CD14-positive monocyte (primary cell): ENCODE data around the gene VASN. TPM values are rescaled to one million over a fixed set of nuclear protein-coding genes. Genes with fewer than 3 reads are reported as not detected.
A peak's percentile ranks its signal among the peaks of the same experiment; 100 is the strongest.

Experiments
- DNase-seq, 3 donors: peaks; one replicate each; pipeline ENCODE4 v3.0.0-alpha.2; 2011 to 2022
- H2AFZ ChIP-seq: 2 replicates; pipeline ENCODE4 v1.6.0; 2012; ENCODE audit warnings: mild to moderate bottlenecking, low read depth, low read length, inconsistent platforms; ENCODE audit not compliant: insufficient read depth, poor library complexity, severe bottlenecking
- H3K27ac ChIP-seq, 2 donors: 1 replicate in 1 of 2; 2 replicates in 1 of 2; pipeline ENCODE4 v1.5.1; 2012 to 2013; ENCODE audit warnings: low read length in 2 of 2, control low read depth in 1 of 2, inconsistent platforms in 1 of 2, low read depth in 1 of 2, mild to moderate bottlenecking in 1 of 2
- H3K27me3 ChIP-seq, 2 donors: one replicate each; pipeline versions ENCODE4 v1.6.0 to v1.6.1; 2011 to 2013; ENCODE audit warnings: low read length in 2 of 2; ENCODE audit not compliant: control insufficient read depth in 2 of 2, insufficient read depth in 2 of 2
- H3K36me3 ChIP-seq, 2 donors: replicated peaks in 1 of 2; 1 replicate in 1 of 2; 2 replicates in 1 of 2; pipeline versions ENCODE4 v1.5.1 to v1.6.1; 2012 to 2013; ENCODE audit warnings: low read length in 2 of 2, control low read depth in 1 of 2, inconsistent platforms in 1 of 2, mild to moderate bottlenecking in 1 of 2; ENCODE audit not compliant: insufficient read depth in 2 of 2, control insufficient read depth in 1 of 2
- H3K4me1 ChIP-seq, 2 donors: 1 replicate in 1 of 2; 2 replicates in 1 of 2; pipeline versions ENCODE4 v1.5.1 to v1.6.1; 2012 to 2013; ENCODE audit warnings: low read length in 2 of 2, control low read depth in 1 of 2, inconsistent platforms in 1 of 2, mild to moderate bottlenecking in 1 of 2, moderate library complexity in 1 of 2; ENCODE audit not compliant: insufficient read depth in 2 of 2, control insufficient read depth in 1 of 2
- H3K4me2 ChIP-seq: replicated peaks from 2 replicates; pipeline ENCODE3; 2012; ENCODE audit warnings: low read length, moderate library complexity, mild to moderate bottlenecking; ENCODE audit not compliant: poor library complexity, severe bottlenecking; ENCODE audit errors: extremely low read depth
- H3K4me3 ChIP-seq, 3 experiments: fragments of 200-600 bp in 1 of 3; sonication (generic) in 1 of 3; replicated peaks in 1 of 3; 1 replicate in 2 of 3; 2 replicates in 1 of 3; pipeline ENCODE4 v1.5.1; 2011 to 2013; ENCODE audit warnings: low read length in 3 of 3, mild to moderate bottlenecking in 3 of 3, control low read depth in 2 of 3, low read depth in 2 of 3, inconsistent platforms in 1 of 3, moderate library complexity in 1 of 3
- H3K79me2 ChIP-seq: 2 replicates; pipeline ENCODE4 v1.6.0; 2012; ENCODE audit warnings: mild to moderate bottlenecking, control low read depth, inconsistent platforms, low read length, moderate library complexity; ENCODE audit not compliant: insufficient read depth
- H3K9ac ChIP-seq: 2 replicates; pipeline ENCODE4 v1.6.0; 2017; ENCODE audit warnings: low read length, mild to moderate bottlenecking; ENCODE audit not compliant: insufficient read depth, poor library complexity, severe bottlenecking
- H3K9me3 ChIP-seq, 2 donors: replicated peaks in 1 of 2; 1 replicate in 1 of 2; 2 replicates in 1 of 2; pipeline versions ENCODE4 v1.5.1 to v1.6.1; 2012 to 2013; ENCODE audit warnings: low read length in 2 of 2, control low read depth in 1 of 2; ENCODE audit not compliant: control insufficient read depth in 1 of 2, insufficient read depth in 1 of 2
- H4K20me1 ChIP-seq: 2 replicates; pipeline ENCODE4 v1.6.0; 2012; ENCODE audit warnings: mild to moderate bottlenecking, low read length, control low read depth, moderate library complexity; ENCODE audit not compliant: insufficient read depth
- H3K27ac Mint-ChIP-seq, 7 donors: one replicate each; pipeline ENCODE4 v1.8.0; 2020; ENCODE audit warnings: mild to moderate bottlenecking in 7 of 7, mixed read lengths in 7 of 7, moderate library complexity in 6 of 7, inconsistent platforms in 2 of 7
- H3K27me3 Mint-ChIP-seq, 3 donors: one replicate each; pipeline ENCODE4 v1.8.0; 2021 to 2022; ENCODE audit warnings: low read depth in 3 of 3, mild to moderate bottlenecking in 3 of 3, mixed read lengths in 3 of 3, moderate library complexity in 3 of 3, inconsistent platforms in 1 of 3
- H3K36me3 Mint-ChIP-seq, 2 donors: one replicate each; pipeline ENCODE4 v1.8.0; 2020; ENCODE audit warnings: mixed read lengths in 2 of 2, inconsistent platforms in 1 of 2, mild to moderate bottlenecking in 1 of 2
- H3K4me1 Mint-ChIP-seq: one replicate; pipeline ENCODE4 v1.8.0; 2020; ENCODE audit warnings: mild to moderate bottlenecking, mixed read lengths
- H3K4me3 Mint-ChIP-seq, 2 donors: one replicate each; pipeline ENCODE4 v1.8.0; 2020; ENCODE audit warnings: mild to moderate bottlenecking in 2 of 2, mixed read lengths in 2 of 2, moderate library complexity in 1 of 2
- H3K9me3 Mint-ChIP-seq, 7 donors: one replicate each; pipeline ENCODE4 v1.8.0; 2020 to 2022; ENCODE audit warnings: mixed read lengths in 7 of 7, mild to moderate bottlenecking in 6 of 7, moderate library complexity in 6 of 7, inconsistent platforms in 2 of 7
- CTCF ChIP-seq: fragments of 200-600 bp; IDR thresholded peaks from one replicate; pipeline ENCODE4 v1.8.0; 2022; ENCODE audit warnings: antibody characterized with exemption, mild to moderate bottlenecking
- WGBS: methylation state at CpG from one replicate; pipeline ENCODE4 v1.1.5; 2013; ENCODE audit warnings: missing lambda C conversion rate; ENCODE audit not compliant: insufficient coverage; 5-methylcytosine and 5-hydroxymethylcytosine counted together
- intact Hi-C, 2 donors: fragments of 100-400 bp; cut with micrococcal nuclease; formaldehyde crosslinking; loops; one replicate each; pipeline versions ENCODE4 v1.15.0 to v1.15.1; 2023
- polyA plus RNA-seq, 3 donors: library from polyadenylated mRNA; depleted of rRNA in 1 of 3; unstranded in 2 of 3; stranded (reverse) in 1 of 3; fragments of 300-500 nt in 2 of 3; fragments of >200 nt in 1 of 3; fragmentation: Illumina TruSeq in 2 of 3; gene quantifications; 1 replicate in 2 of 3; 2 replicates in 1 of 3; pipeline ENCODE4 v1.2.3, GENCODE V29; 2012 to 2021

The VASN gene
- polyA plus RNA-seq, 3 donors = 0.03 TPM; not detected in 2

- Histone ChIP-seq H3K27ac (peak overlapping the region in 1 of 2 donors; percentile 41), H3K4me3 (no peak overlapping the region), H3K36me3 (peaks cover 60 to 92% of the 10 kb centered on the region in 2 donors), H3K9me3 (no peaks in the 10 kb centered on the region), H3K79me2 (peaks cover 43% of the 10 kb centered on the region), H3K27me3 (no peaks in the 10 kb centered on the region), H2AFZ (no peak overlapping the region), H4K20me1 (peaks cover 97% of the 10 kb centered on the region), H3K4me1 (peaks cover 16% of the 10 kb centered on the region in 2 donors), H3K9ac (no peak overlapping the region), H3K4me2 (no peak overlapping the region)
- intact Hi-C loops = no loop called here
- DNase-seq = no peak
- no peak for TF ChIP-seq CTCF
- WGBS = 79% methylated on average over 5 of the region's 9 CpGs
- peaks cover 21% of the 10 kb centered on the region for H3K4me1 Mint-ChIP-seq
- H3K27ac Mint-ChIP-seq = peak overlapping the region in 4 of 7 donors; percentile 18 to 76 (median 46)
- no peak overlapping the region for H3K4me3 Mint-ChIP-seq
- H3K27me3 Mint-ChIP-seq = no peaks in the 10 kb centered on the region
- H3K36me3 Mint-ChIP-seq = peaks cover 68 to 85% of the 10 kb centered on the region in 2 donors
- H3K9me3 Mint-ChIP-seq = no peaks in the 10 kb centered on the region
Observed at GRCh38 chr16:4395055-4395726, 23.5 kb downstream of the VASN start.

- Mint-ChIP-seq H3K4me1 (peaks cover 25% of the 10 kb centered on the region), H3K4me3 (no peak overlapping the region), H3K27me3 (no peaks in the 10 kb centered on the region), H3K36me3 (peaks cover 61 to 86% of the 10 kb centered on the region in 2 donors), H3K9me3 (no peaks in the 10 kb centered on the region), H3K27ac (peak overlapping the region; percentile 71 to 85 (median 81))
- Histone ChIP-seq H2AFZ (no peak overlapping the region), H3K4me1 (peaks cover 16 to 28% of the 10 kb centered on the region in 2 donors), H3K27ac (peak overlapping the region in 1 of 2 donors; percentile 27), H3K36me3 (peaks cover 52 to 87% of the 10 kb centered on the region in 2 donors), H3K9me3 (no peaks in the 10 kb centered on the region), H3K79me2 (peaks cover 52% of the 10 kb centered on the region), H3K4me2 (no peak overlapping the region), H3K27me3 (no peaks in the 10 kb centered on the region), H3K4me3 (peak overlapping the region in 1 of 3 experiments; percentile 15), H3K9ac (no peak overlapping the region), H4K20me1 (peaks cover 97% of the 10 kb centered on the region)
- DNase-seq = no peak
- 92% methylated on average over 2 of the region's 9 CpGs for WGBS
- TF ChIP-seq CTCF = no peak
- intact Hi-C loops = no loop called here
Observed at GRCh38 chr16:4399001-4399730, 27.5 kb downstream of the VASN start.
